Islet precursor cell (in vitro differentiated cells): ENCODE results near the gene SULT6B1.

Experiments used
- DNase-seq: peaks from one replicate; pipeline ENCODE4 v3.0.0-alpha.2; 2018

SULT6B1 gene

GRCh38 chr2:37146062-37146461, 42.4 kb downstream of the SULT6B1 start:
- no peak for DNase-seq

- no peak for DNase-seq
Measured at GRCh38 chr2:37143974-37144373, 44.5 kb downstream of the SULT6B1 start.

- no peak for DNase-seq
Measured at GRCh38 chr2:37142546-37142945, 45.9 kb downstream of the SULT6B1 start.

GRCh38 chr2:37132914-37133313, 55.6 kb downstream of the SULT6B1 start:
- no peak for DNase-seq

GRCh38 chr2:37125416-37125815, 63.1 kb downstream of the SULT6B1 start:
- no peak for DNase-seq

- no peak for DNase-seq
Measured at GRCh38 chr2:37119157-37119556, 69.3 kb downstream of the SULT6B1 start.
